ENCODE results near the gene MYO18A.

The MYO18A gene

GRCh38 chr17:29107933-29108822 is 72.0 kb downstream of the MYO18A start:
- TF ChIP-seq CTCF (IDR thresholded peaks at IDR 0.05): no peak

GRCh38 chr17:29107084-29107483 is 73.1 kb downstream of the MYO18A start:
- no peak for TF ChIP-seq CTCF (IDR thresholded peaks at IDR 0.05)

GRCh38 chr17:29103341-29103740 is 76.9 kb downstream of the MYO18A start:
- no peak for TF ChIP-seq CTCF (IDR thresholded peaks at IDR 0.05)

DNA sequence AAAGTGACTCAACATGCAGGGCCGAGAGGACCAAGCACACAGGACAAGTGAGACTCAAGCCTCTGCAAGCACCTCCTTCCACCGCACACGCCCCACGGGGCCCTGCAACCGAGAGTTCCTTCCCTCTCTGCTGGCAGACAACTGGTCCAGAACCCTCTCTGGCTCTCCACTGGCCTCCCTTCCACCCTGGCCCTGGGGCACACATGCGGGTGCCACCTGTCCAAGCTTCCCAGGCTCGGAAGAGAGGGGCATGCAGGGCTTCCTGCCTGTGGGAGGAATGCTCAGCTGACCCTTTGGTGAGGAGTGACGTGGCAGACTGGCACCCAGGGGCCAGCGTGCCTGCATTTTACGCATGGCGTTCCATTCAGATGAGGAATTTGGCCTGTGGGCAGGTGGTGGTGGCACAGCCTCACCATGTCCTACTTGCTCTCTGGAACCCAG is 77.4 kb downstream of the MYO18A start:
- TF ChIP-seq CTCF (IDR thresholded peaks at IDR 0.05): no peak

- TF ChIP-seq CTCF (IDR thresholded peaks at IDR 0.05): no peak
These were observed 78.2 kb downstream of the MYO18A start for GRCh38 chr17:29102046-29102445.

GRCh38 chr17:29100296-29100695 is 79.9 kb downstream of the MYO18A start:
- TF ChIP-seq CTCF (IDR thresholded peaks at IDR 0.05): no peak

GRCh38 chr17:29099527-29099926 is 80.7 kb downstream of the MYO18A start:
- no peak for TF ChIP-seq CTCF (IDR thresholded peaks at IDR 0.05)

All from LNCAP (cell line).